ACC112 (cell line): ENCODE data around the gene GIPC1.

Experiments used
- H2AFZ ChIP-seq: fragments of 200-600 bp; sonication (generic); one replicate; pipeline ENCODE4 v1.6.0; 2017; ENCODE audit warnings: antibody characterized with exemption, low read length; ENCODE audit not compliant: unreplicated experiment
- H3K27ac ChIP-seq: fragments of 200-600 bp; sonication (generic); 2 replicates; pipeline ENCODE4 v1.5.1; 2014; ENCODE audit warnings: low read depth, mild to moderate bottlenecking, antibody characterized with exemption, low read length, moderate library complexity
- H3K27me3 ChIP-seq: fragments of 200-600 bp; sonication (generic); 2 replicates; pipeline ENCODE4 v1.6.1; 2014; ENCODE audit warnings: mild to moderate bottlenecking, antibody characterized with exemption, low read length, moderate library complexity, mixed read lengths; ENCODE audit not compliant: insufficient read depth
- H3K36me3 ChIP-seq: fragments of 200-600 bp; sonication (generic); 2 replicates; pipeline ENCODE4 v1.6.1; 2016; ENCODE audit warnings: mild to moderate bottlenecking, antibody characterized with exemption, low read length, moderate library complexity, mixed read lengths; ENCODE audit not compliant: insufficient read depth
- H3K4me1 ChIP-seq: fragments of 200-600 bp; sonication (generic); one replicate; pipeline ENCODE4 v1.6.1; 2016; ENCODE audit warnings: low read length, mixed read lengths; ENCODE audit not compliant: insufficient read depth, unreplicated experiment, control insufficient read depth
- H3K4me3 ChIP-seq: fragments of 200-600 bp; sonication (generic); 2 replicates; pipeline ENCODE4 v1.5.1; 2014; ENCODE audit warnings: mild to moderate bottlenecking, low read depth, low read length
- H3K79me2 ChIP-seq: fragments of 200-600 bp; sonication (generic); one replicate; pipeline ENCODE4 v1.6.0; 2016; ENCODE audit warnings: low read length; ENCODE audit not compliant: control insufficient read depth, unreplicated experiment, insufficient read depth

GIPC1 gene

DNA sequence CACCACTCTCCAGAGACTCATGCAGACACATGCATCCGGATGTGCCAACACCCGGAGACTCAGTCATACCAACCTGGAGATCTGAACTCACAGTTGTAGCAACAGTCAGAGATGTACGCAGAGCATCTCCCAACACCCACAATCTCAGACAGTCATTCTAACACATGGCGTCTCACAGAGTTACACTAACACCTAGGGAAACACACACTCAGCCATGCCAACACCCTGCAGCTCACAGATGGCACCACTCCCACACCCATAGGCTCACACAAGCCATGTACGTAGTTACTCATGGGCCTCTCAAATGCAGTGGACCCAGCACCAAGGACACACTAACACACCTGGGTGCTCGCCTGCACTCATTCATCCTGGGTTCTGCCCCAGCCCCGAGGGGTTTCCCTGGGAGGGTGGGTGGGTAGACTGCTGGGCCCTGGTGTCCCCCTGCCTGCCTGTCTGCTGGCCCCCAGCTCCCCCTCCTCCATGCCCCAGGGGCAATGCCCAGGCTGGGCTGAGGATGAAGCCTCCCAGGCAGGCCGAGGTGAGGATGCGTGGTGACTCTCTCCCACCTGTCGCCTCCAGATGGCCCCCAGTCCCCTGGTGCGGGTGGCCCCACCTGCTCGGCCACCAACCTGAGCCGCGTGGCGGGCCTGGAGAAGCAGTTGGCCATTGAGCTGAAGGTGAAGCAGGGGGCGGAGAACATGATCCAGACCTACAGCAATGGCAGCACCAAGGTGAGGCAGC lies 52.9 kb downstream of the GIPC1 start:
- Histone ChIP-seq H3K36me3 (peaks cover 10% of the 10 kb centered on the region), H3K79me2 (peaks cover 10% of the 10 kb centered on the region), H3K4me1 (no peaks in the 10 kb centered on the region), H3K27ac (no peak overlapping the region), H3K27me3 (no peaks in the 10 kb centered on the region), H3K4me3 (no peak overlapping the region), H2AFZ (no peak overlapping the region)

DNA sequence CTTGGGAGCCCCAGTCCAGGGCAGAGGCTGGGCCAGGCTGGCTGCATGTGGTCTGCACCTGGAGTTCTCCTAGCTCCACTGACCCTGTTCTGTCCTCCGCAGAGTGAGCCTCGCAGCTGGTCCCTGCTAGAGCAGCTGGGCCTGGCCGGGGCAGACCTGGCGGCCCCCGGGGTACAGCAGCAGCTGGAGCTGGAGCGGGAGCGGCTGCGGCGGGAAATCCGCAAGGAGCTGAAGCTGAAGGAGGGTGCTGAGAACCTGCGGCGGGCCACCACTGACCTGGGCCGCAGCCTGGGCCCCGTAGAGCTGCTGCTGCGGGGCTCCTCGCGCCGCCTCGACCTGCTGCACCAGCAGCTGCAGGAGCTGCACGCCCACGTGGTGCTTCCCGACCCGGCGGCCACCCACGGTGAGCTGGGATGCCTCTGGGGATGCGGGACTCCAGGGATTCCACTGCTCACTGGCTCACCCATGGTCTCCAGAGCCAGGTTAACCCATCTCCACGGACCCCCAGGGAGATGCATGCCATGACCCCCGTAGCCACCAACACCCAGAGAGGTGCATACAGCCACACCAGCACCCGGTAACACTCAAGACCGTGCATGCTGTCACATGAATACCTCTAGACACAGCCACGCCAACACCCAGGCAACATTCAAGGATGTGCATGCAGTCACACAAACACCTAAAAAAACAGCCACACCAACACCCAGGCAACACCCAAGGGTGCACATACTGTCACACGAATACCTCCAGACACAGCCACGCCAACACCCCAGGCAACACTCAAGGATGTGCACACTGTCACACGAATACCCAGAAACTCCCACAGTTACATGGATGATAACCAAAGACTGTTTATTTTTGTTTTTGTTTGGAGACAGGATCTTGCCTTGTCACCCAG lies 54.6 kb downstream of the GIPC1 start:
- H3K4me1 ChIP-seq, result no peaks in the 10 kb centered on the region
- no peak overlapping the region for H3K4me3 ChIP-seq
- H3K27ac ChIP-seq, result no peak overlapping the region
- H3K79me2 ChIP-seq, result peaks cover 22% of the 10 kb centered on the region
- no peak overlapping the region for H2AFZ ChIP-seq
- H3K36me3 ChIP-seq, result peaks cover 5% of the 10 kb centered on the region; the same call in 1 of the 2 replicates
- H3K27me3 ChIP-seq, result no peaks in the 10 kb centered on the region

DNA sequence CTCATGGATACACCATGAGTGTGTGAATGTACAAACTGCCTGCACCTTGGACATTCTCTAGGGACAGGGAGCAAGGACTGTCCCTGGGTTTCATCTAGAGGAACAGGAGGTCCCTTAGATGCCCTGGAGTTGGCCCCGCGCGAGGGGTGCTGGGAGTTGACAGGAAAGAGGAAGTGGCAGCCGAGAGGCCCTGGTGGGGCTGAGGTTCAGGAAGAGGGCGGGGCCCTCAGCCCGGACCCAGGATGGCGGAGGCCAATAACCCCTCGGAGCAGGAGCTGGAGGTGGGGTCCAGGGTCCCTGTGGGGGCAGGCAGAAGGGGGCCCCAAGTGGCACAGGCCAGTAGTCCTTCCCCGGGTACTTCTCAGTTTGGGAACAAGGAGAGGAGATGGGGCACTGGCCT lies 55.9 kb downstream of the GIPC1 start:
- peaks cover 5% of the 10 kb centered on the region; the same call in 1 of the 2 replicates for H3K36me3 ChIP-seq
- H3K4me3 ChIP-seq, result no peak overlapping the region
- H3K27me3 ChIP-seq, result no peaks in the 10 kb centered on the region
- peaks cover 24% of the 10 kb centered on the region for H3K79me2 ChIP-seq
- H2AFZ ChIP-seq, result no peak overlapping the region
- H3K4me1 ChIP-seq, result no peaks in the 10 kb centered on the region
- no peak overlapping the region for H3K27ac ChIP-seq

DNA sequence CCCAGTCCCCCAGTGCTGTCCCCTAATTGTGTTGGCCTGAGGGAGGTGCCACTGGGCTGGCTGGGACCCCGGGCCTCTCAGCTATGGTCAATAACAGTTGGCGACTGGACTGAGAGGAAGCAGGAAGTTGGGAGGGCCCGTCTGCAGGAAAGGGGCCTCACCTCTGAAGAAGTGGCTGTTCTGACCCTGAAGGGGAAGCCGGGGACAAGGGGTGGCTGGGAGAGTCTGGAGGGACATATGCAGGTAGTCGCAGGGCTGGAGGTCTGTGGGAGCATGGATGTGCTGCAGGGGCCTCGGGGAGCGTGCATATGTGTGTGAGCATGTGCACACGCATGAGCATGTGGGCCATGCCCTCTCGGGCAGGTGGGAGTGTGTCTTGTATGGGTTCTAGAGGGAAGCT lies 56.9 kb downstream of the GIPC1 start:
- Histone ChIP-seq H3K4me1 (peaks cover 9% of the 10 kb centered on the region), H3K4me3 (no peak overlapping the region), H3K27ac (no peak overlapping the region), H3K79me2 (peaks cover 31% of the 10 kb centered on the region), H3K27me3 (no peaks in the 10 kb centered on the region), H3K36me3 (peaks cover 5% of the 10 kb centered on the region; the same call in 1 of the 2 replicates), H2AFZ (no peak overlapping the region)

- Histone ChIP-seq H2AFZ (no peak overlapping the region), H3K4me1 (peaks cover 9% of the 10 kb centered on the region), H3K79me2 (peaks cover 36% of the 10 kb centered on the region), H3K27ac (no peak overlapping the region), H3K27me3 (no peaks in the 10 kb centered on the region), H3K36me3 (no peaks in the 10 kb centered on the region), H3K4me3 (no peak overlapping the region)
Measured at GRCh38 chr19:14437578-14438140, 58.3 kb downstream of the GIPC1 start.

DNA sequence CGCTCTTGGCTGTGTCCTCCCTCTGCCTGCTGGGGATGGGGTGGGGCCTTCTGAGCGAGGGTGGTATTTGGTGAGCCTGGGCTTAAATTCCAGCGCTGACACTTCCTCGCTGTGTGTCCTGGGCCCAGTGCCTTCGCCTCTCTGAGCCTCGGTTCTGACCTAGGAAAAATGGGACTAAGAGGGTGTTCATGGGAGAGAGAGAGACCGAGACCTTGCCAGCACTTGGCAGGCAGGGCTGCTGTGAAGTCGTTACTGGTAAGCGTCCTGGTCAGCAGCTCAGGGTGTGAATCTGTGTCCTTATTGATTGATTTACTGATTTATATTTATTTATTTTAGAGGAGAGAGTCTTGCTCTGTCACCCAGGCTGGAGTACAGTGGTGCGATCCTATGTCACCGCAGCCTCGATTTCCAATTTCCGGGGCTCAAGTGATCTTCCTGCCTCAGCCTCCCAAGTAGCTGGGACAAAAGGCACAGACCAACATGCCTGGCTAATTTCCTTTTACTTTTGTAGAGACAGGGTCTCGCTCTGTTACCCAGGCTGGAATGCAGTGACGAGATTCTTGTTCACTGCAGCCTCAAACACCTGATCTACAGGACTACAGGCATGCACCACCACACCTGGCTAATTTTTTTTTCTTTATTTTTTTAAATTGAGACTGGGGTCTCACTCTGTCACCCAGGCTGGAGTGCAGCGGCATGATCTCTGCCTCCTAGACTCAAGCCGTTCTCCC lies 60.4 kb downstream of the GIPC1 start:
- Histone ChIP-seq H3K4me1 (peaks cover 9% of the 10 kb centered on the region), H3K4me3 (peak overlapping the region; percentile 84; the same call in 1 of the 2 replicates), H3K79me2 (peaks cover 36% of the 10 kb centered on the region), H3K27ac (no peak overlapping the region; the same call in 1 of the 2 replicates), H3K36me3 (no peaks in the 10 kb centered on the region), H2AFZ (no peak overlapping the region), H3K27me3 (no peaks in the 10 kb centered on the region)

DNA sequence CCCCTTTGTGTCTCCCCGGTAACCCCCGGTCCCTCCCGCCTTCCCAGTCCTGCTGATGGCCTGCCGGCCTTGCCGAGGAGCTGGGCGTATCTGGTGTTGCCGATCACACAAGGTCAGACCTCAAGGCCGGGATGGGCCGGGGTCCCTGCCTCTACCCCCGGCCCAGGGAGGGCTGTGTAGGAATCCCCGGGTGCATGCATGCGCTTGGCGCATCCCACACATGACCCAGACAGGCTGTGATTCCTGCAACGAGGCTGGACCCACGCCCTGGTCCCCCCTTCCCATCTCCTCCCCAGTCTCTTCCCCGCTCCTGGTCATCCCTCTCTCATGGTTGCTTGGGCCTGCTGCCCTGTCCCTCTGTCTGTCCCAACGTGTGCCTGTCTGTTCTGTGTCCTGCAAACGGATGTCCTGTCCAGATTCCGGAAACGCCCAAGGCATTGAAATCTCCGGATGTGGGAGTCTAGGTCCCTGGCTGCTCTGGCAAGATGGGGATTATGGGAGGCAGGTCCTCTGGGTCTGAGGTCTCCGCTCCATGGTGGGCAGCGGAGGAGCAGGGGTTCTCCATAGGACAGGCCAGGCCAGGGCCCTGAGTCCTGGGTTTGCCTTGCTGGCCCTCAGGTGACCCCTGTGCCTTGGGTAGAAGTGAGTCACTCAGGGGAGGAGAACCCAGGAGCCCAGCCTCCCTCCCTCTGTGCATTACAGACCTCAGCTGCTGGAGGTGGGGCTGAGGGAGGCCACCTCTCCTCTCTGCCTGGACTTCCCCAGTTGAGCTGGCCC lies 61.2 kb downstream of the GIPC1 start:
- peak overlapping the region; percentile 84 for H3K4me3 ChIP-seq
- no peaks in the 10 kb centered on the region for H3K36me3 ChIP-seq
- peaks cover 32% of the 10 kb centered on the region for H3K79me2 ChIP-seq
- peak overlapping the region; percentile 38 for H3K27ac ChIP-seq
- peak overlapping the region; percentile 23 for H2AFZ ChIP-seq
- H3K4me1 ChIP-seq, result peaks cover 9% of the 10 kb centered on the region
- no peaks in the 10 kb centered on the region for H3K27me3 ChIP-seq

DNA sequence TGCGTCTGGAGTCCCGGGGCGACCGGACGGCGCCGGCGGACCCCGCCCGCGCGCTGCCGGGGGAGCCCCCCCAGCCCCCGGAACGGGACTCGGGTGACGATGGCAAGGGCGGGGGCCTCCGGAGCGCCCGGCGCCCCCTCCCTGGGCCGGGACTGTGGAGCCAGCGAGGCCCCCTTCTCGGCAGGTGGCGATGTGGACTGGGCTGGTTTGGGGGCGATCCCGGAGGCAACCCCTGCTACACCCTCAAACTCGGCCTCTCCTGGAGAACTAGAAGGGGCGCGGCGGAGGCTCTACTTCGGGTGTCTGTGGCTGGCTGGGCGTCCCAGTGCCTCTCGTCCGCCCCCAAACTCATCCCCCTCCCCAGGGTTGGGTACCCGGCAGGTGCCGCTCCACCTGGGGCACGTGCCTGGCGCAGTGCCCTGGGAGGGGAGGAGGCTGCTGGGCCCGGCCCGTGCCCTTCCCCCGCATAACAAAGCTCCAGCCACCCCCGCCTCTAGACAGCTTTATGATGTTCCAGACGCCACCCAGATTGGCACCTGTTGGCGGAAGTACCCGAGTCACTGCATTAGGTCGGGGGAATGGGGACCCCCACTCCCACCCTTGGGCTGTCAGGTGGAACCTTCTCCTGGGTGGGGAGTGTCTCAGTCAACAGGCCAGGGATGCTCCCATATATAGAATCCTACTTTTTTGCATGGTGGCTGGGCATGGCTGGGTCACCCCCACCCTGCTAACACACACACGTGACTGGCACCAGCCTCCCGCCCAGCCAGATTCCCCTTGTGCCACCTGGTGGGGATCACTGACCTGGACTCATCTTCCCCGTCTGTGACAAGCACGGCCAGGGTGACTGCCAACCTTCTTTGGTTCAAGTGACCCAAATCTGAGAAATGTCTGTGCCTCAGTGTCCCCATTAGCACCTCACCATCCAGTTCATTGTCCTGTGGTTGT lies 62.1 kb downstream of the GIPC1 start:
- Histone ChIP-seq H3K4me3 (peak overlapping the region; percentile 84), H3K27me3 (no peaks in the 10 kb centered on the region), H3K27ac (peak overlapping the region; percentile 38; the same call in 1 of the 2 replicates), H3K4me1 (peaks cover 9% of the 10 kb centered on the region), H3K79me2 (peaks cover 27% of the 10 kb centered on the region), H3K36me3 (no peaks in the 10 kb centered on the region), H2AFZ (peak overlapping the region; percentile 85)
